ENCODE data around the gene ERBB4. TPM values are rescaled to one million over a fixed set of nuclear protein-coding genes. Genes with fewer than 3 reads are reported as not detected.

Gene ERBB4
- total RNA-seq, 1 donor from 2014 or later, result 2.1 TPM

GRCh38 chr2:211994806-211995205 lies 543.8 kb downstream of the ERBB4 start:
- no peak for DNase-seq

DNA sequence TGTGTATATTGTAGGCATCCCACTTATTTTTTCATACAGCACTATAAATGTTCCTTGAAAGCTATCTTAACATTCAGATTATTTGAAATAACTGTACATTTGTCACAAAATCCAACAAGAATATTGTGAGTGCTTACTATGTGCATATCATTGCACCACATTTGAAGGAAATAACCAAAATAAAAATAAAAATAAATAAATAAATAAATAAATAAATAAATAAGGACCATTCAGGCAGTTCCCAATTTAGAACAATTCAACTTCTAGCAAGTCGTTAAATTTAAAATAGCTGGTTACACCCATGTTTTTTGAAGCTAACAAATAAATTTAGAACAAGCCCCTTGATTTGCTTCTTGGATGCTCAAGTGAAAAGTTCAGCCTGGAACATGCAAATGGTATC lies 548.3 kb downstream of the ERBB4 start:
- DNase-seq, result no peak

GRCh38 chr2:211986313-211986712 lies 552.3 kb downstream of the ERBB4 start:
- DNase-seq, result no peak

- no peak for DNase-seq
Observed at GRCh38 chr2:211985393-211985792, 553.2 kb downstream of the ERBB4 start.

DNA sequence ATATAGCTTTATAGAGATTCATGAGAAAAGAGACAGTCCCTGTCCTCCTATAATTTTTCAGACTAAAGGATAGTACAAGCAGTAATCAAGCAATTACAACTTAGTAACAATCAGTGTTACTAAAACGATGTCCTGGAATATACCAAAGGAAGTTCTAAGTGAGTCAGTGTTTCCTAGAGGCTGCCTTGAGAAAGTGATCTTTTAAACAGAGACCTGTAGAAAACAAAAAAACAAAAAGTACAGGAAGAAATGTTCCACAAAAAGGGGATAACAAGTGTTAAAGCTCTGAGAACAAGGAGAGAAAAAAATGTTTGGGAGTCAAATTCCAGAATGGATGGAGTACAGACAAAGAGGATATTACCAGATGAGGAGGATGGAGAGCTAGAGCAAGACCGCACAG lies 556.4 kb downstream of the ERBB4 start:
- DNase-seq, result no peak

GRCh38 chr2:211981451-211981850 lies 557.2 kb downstream of the ERBB4 start:
- no peak for DNase-seq

GRCh38 chr2:211976076-211976475 lies 562.5 kb downstream of the ERBB4 start:
- DNase-seq, result no peak

DNA sequence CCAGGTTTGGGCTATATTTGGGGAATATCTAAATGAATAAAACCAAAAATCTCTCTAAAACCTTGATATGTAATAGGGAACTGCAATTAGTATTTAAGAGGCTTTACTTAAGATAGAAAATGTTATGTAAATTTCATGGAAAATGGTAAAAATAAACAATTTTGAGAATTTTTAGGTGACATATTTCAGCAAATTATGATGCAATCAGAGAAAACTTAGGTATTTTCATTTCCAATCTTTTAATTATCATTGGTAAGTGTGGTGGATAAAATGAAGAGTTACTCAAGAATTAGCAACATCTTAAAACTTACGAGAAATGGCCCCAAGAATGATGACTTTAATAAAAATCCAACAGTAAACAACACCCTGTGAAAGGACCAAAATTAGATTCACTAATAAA lies 571.4 kb downstream of the ERBB4 start:
- DNase-seq, result no peak

- DNase-seq, result no peak
Observed at GRCh38 chr2:211963969-211964368, 574.6 kb downstream of the ERBB4 start.

DNA sequence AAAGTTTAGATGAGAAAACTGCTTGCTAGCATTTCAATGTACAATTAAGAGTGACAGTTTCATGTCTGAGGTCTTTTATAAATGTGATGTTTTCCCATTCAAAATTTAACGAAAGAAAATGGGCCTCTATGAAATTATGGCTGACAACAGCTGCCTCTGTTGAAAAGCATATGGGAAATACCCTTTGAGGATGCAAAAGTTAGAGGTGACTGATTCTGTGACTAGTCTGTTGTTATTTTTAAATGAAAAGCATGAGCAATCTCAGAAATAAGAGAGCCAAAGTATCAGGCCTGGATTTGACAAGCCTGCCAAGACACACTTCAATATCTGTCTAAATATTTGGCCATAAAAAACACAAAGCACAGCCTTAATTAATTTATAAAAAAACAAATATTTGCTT lies 580.8 kb downstream of the ERBB4 start:
- DNase-seq, result no peak

DNA sequence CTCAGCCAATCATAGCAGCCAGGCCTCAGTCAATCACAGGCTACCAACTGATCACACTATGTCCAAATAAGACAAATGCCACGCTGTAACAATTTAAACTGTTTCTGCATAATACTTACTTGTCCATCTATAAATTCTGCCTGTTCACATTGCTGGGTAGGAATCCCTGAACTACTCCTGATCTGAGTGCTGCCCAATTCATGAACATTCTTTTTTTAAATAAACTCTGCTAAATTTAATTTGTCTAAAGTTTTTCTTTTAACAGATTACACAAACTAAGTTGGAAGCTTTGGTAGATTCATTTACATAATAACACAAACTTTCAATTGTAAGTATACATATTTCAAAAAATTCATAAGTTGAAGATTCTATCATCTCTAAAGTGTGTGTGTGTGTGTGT lies 583.0 kb downstream of the ERBB4 start:
- no peak for DNase-seq

DNA sequence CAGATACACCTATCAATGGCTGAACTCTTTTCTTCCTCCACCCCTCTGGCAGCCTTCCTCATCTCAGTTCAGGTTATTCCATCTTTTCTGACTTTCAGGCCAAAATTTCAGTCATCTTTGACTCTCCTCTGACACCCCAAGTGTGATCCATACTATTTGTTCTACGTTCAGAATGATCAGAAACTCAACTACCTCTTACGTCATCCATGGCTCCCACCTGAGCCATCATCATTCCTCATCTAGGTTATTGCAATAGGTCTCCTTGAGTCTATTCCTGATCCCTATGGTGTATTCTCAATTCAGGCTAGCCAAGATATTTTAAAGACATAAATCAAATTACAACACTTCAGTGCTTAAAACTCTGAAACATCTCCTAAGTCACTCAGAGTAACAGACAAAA lies 589.7 kb downstream of the ERBB4 start:
- no peak for DNase-seq

DNA sequence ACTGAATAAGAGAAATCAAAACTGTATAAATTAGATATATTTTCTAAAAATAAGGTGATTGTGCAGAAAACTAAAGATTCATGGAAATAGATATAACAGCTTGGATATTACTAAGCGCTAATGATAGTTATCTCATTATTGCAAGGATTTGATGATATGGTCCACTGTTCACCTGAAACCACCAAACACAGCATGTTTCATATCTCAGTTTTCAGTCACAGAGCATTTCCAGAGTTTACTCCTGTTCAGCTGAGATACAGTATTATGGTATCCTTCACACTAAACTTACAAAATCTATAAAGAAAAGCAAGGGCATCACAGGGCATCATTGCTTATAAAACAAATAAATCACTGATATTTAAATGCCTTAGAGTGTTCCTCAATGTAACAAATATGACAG lies 591.6 kb downstream of the ERBB4 start:
- no peak for DNase-seq

DNA sequence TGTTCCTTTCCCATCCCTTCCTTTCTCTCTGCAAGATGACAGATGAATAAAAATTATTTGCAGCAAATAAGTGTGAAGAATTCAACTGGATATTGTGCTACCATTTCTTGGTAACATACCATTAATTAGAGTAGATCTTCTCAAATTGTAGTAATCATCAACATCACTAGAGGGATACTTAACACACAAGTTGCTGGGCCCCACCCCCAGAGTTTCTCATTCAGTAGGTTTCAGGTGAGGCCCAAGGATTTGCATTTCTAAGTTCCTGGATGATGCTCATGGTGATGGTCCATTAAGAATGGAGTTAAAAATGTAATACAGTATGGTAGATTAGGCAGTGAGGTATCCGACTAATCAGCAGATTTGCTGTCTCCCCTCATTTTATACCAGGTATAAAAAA lies 594.0 kb downstream of the ERBB4 start:
- no peak for DNase-seq

GRCh38 chr2:211942153-211942552 lies 596.4 kb downstream of the ERBB4 start:
- no peak for DNase-seq

DNA sequence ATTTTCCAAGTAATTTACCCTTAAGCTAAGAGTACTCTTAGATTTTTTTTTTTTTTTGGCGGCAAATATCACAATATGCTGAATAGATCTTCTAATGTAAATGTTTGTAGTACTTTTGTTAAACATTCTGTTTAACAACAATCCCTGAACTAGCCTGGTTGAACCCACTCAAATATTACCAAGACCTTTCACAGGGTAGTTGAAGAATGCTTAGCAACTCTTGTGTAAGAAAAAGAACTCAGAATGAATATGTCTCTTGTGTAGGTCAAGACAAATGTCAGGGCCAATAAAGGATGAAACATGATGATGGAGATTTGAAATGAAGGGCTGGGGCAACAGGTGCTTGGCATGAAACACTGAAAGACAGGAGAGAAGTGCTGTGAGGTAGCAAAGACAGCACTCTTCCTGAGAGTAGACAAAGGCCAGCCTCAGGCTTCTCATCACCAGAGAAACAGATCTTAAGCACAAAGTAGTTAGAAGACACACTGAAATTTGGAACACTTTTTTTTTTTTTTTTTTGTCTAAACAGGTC lies 597.3 kb downstream of the ERBB4 start:
- no peak for DNase-seq

- no peak for DNase-seq
Observed at GRCh38 chr2:211939177-211939576, 599.4 kb downstream of the ERBB4 start.

DNA sequence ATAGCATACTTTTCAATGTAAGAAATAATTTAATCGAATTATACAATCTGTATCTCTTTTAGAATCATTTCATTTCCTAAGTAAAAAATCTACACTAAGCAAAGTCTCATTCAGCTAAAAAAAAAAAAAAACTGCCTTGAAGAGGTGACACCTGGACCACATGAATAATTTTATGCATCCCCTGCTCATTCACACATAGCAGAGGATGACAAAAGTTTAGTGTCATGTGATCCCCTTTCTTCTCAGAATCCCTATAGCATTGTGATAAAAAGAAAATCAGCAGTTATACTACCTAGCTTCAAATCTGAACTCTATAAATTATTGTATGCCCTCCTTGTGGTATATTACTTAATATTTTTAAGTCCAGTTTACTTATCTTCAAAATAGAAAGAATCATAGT lies 603.8 kb downstream of the ERBB4 start:
- no peak for DNase-seq

DNA sequence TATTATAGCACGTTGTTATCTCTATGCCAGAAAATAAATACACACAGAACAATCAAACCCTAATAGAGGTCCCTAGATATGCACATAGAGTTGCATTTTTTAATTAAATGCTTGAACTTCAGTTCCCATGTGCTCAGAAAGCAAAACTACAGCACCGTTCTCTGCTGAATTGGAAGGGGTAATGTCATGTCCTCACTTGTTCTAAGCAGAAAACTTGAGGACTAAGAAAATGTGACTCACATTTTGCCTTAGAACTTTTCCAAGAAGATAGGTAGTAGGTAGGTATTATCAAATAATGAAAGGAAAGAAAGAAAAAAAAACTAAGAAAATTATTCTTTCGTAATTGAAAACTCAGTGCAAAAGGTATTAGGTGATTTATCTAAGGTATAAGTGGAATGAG lies 607.3 kb downstream of the ERBB4 start:
- DNase-seq, result no peak

DNA sequence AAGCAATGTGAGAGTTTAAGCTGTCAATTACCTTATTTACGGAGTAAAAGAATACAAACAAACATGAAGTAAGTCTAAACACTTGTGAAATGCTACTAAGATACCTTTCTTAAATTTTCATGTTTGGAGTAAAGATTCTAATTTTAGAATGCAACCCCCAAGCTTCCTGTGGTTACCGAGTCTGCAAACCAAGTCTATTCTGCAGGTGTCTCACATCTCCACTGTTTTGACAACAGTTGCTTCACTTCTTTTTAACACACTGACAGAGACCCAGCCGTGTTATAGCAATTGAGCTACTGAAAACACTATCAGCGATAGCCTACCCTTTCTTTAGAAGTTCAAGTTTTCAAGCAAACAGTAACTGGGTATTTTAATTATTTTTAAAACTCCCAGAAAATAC lies 608.3 kb downstream of the ERBB4 start:
- DNase-seq, result no peak

DNA sequence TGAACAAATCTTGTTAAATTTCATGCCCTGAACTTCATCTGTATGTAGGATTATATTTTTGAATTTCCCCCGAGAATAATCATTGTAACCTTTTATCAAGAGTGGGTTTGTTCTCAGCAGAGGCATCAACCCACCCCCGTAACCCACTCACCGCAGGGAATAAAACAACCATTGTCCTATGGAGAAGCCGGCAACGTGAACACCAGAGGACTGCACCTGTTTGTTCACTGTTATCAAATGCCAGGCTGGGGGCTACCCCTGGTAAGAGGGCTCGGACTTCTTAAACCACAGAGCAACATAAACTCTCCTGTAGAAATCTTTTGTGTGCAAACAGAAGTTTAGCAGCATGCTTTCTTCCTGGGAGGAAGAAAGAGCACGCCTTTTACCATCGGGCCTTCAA lies 610.4 kb downstream of the ERBB4 start:
- no peak for DNase-seq

- DNase-seq, result no peak
Observed at GRCh38 chr2:211923019-211923418, 615.6 kb downstream of the ERBB4 start.

DNA sequence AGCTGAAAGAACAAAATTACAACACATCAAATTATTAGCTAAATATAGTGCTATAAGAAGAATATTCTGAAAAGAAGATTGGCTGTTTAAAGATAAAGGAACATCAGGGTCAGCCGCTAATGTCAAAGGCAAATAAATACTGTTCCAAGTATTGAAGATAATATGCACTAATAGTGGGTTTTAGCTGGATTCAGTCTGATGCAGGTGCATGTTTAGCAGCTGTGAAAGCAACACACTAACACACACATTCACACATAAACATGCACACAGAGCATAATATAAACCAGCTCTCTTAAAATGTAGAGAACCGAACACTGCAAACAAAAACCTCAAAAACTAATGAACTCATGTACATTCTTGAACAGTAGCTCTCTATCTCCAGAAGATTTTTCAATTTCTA lies 634.6 kb downstream of the ERBB4 start:
- no peak for DNase-seq

GRCh38 chr2:211901226-211901846 lies 637.3 kb downstream of the ERBB4 start:
- DNase-seq, result no peak

GRCh38 chr2:211900518-211900917 lies 638.1 kb downstream of the ERBB4 start:
- no peak for DNase-seq

All from skin of body (tissue), 2 donors.